Measurements from ENCODE around the gene GSAP. TPM values are rescaled to one million over a fixed set of nuclear protein-coding genes. Genes with fewer than 3 reads are reported as not detected.

GSAP gene
- total RNA-seq, 1 donor from 2014 or later, result 5.0 TPM

GRCh38 chr7:77370606-77371005 is 45.5 kb downstream of the GSAP start:
- no peaks in the 10 kb centered on the region for H3K4me1 Mint-ChIP-seq (ENCODE audit: unreplicated experiment)
- no peak for DNase-seq (ENCODE audit: extremely low spot score, unreplicated experiment)
- H3K27ac Mint-ChIP-seq, result no peak overlapping the region
- no peaks in the 10 kb centered on the region for H3K9me3 Mint-ChIP-seq
- no peaks in the 10 kb centered on the region for H3K27me3 Mint-ChIP-seq
- no peak for TF ChIP-seq CTCF (conservative IDR thresholded peaks at IDR 0.05)
- H3K4me3 Mint-ChIP-seq, result no peak overlapping the region
- no peaks in the 10 kb centered on the region for H3K36me3 Mint-ChIP-seq

- H3K36me3 Mint-ChIP-seq, result no peaks in the 10 kb centered on the region
- no peak for DNase-seq (ENCODE audit: extremely low spot score, unreplicated experiment)
- no peak overlapping the region for H3K27ac Mint-ChIP-seq
- TF ChIP-seq CTCF (conservative IDR thresholded peaks at IDR 0.05), result no peak
- no peaks in the 10 kb centered on the region for H3K9me3 Mint-ChIP-seq
- H3K4me3 Mint-ChIP-seq, result no peak overlapping the region
- no peaks in the 10 kb centered on the region for H3K4me1 Mint-ChIP-seq (ENCODE audit: unreplicated experiment)
- no peaks in the 10 kb centered on the region for H3K27me3 Mint-ChIP-seq
Observed at GRCh38 chr7:77368974-77369373, 47.2 kb downstream of the GSAP start.

GRCh38 chr7:77367976-77368375 is 48.2 kb downstream of the GSAP start:
- Mint-ChIP-seq H3K4me3 (no peak overlapping the region), H3K27me3 (no peaks in the 10 kb centered on the region), H3K4me1 (ENCODE audit: unreplicated experiment) (no peaks in the 10 kb centered on the region), H3K27ac (no peak overlapping the region), H3K9me3 (no peaks in the 10 kb centered on the region), H3K36me3 (no peaks in the 10 kb centered on the region)
- TF ChIP-seq CTCF (conservative IDR thresholded peaks at IDR 0.05), result no peak
- no peak for DNase-seq (ENCODE audit: extremely low spot score, unreplicated experiment)

- H3K4me3 Mint-ChIP-seq, result no peak overlapping the region
- no peaks in the 10 kb centered on the region for H3K9me3 Mint-ChIP-seq
- H3K4me1 Mint-ChIP-seq (ENCODE audit: unreplicated experiment), result peaks cover 18% of the 10 kb centered on the region
- TF ChIP-seq CTCF (conservative IDR thresholded peaks at IDR 0.05), result no peak
- H3K27me3 Mint-ChIP-seq, result no peaks in the 10 kb centered on the region
- no peak overlapping the region for H3K27ac Mint-ChIP-seq
- DNase-seq (ENCODE audit: extremely low spot score, unreplicated experiment), result no peak
- H3K36me3 Mint-ChIP-seq, result no peaks in the 10 kb centered on the region
Observed at GRCh38 chr7:77362905-77363304, 53.2 kb downstream of the GSAP start.

- H3K27ac Mint-ChIP-seq, result no peak overlapping the region
- no peaks in the 10 kb centered on the region for H3K27me3 Mint-ChIP-seq
- no peak for DNase-seq (ENCODE audit: extremely low spot score, unreplicated experiment)
- H3K9me3 Mint-ChIP-seq, result no peaks in the 10 kb centered on the region
- TF ChIP-seq CTCF (conservative IDR thresholded peaks at IDR 0.05), result no peak
- H3K4me1 Mint-ChIP-seq (ENCODE audit: unreplicated experiment), result peaks cover 18% of the 10 kb centered on the region
- H3K36me3 Mint-ChIP-seq, result no peaks in the 10 kb centered on the region
- H3K4me3 Mint-ChIP-seq, result no peak overlapping the region
Observed at GRCh38 chr7:77360969-77361368, 55.2 kb downstream of the GSAP start.

GRCh38 chr7:77360104-77360503 is 56.0 kb downstream of the GSAP start:
- no peak for TF ChIP-seq CTCF (conservative IDR thresholded peaks at IDR 0.05)

More at GRCh38 chr7:77360104-77360503, 56.0 kb downstream of the GSAP start:
- no peak for DNase-seq (ENCODE audit: extremely low spot score, unreplicated experiment)
- H3K4me3 Mint-ChIP-seq, result peak overlapping the region; percentile 6
- H3K27ac Mint-ChIP-seq, result no peak overlapping the region
- no peaks in the 10 kb centered on the region for H3K27me3 Mint-ChIP-seq
- no peaks in the 10 kb centered on the region for H3K36me3 Mint-ChIP-seq
- peaks cover 20% of the 10 kb centered on the region for H3K4me1 Mint-ChIP-seq (ENCODE audit: unreplicated experiment)
- H3K9me3 Mint-ChIP-seq, result no peaks in the 10 kb centered on the region
